ENCODE data around the gene PIP5K1B. TPM values are rescaled to one million over a fixed set of nuclear protein-coding genes. Genes with fewer than 3 reads are reported as not detected.
"Not testable (repeated sequence)": the region's sequence is repeated elsewhere in the genome, so short reads cannot be mapped to it uniquely, and the experiment has no call there.

Gene PIP5K1B
- 1 to 10 TPM; 2.3 to 3.1 TPM for total RNA-seq

- CTCF ChIA-PET, result no interaction called here
- POLR2A ChIA-PET, result no interaction called here
Measured at GRCh38 chr9:68704814-68705530, at the start of gene PIP5K1B. PIP5K1B (plus strand) TSS chr9:68705240; CDS start chr9:68822615, 117,375 bp downstream.

GRCh38 chr9:68664036-68664435 lies 41.0 kb upstream of the PIP5K1B start:
- POLR2A ChIA-PET, result no interaction called here
- CTCF ChIA-PET, result no interaction called here

DNA sequence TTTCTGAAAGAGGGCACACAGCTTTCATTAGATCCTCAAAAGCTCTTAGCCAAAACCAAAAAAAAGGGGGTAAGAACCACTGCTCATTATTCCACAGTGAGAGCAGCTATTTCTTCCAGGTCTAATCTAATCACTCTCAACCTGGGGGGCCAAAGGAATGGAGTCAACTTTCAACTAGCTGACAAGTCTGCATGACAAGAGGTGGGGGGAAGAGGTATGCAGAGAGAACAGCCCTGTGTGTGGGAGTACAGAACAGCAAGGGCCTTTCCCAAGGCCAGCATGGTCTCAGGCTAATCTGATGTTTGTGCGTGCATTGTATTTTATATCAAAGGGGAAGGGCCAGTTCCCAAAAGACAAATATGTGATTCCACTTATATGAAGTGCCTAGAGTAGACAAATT lies 36.9 kb upstream of the PIP5K1B start:
- ChIA-PET POLR2A (no interaction called here), CTCF (no interaction called here)

DNA sequence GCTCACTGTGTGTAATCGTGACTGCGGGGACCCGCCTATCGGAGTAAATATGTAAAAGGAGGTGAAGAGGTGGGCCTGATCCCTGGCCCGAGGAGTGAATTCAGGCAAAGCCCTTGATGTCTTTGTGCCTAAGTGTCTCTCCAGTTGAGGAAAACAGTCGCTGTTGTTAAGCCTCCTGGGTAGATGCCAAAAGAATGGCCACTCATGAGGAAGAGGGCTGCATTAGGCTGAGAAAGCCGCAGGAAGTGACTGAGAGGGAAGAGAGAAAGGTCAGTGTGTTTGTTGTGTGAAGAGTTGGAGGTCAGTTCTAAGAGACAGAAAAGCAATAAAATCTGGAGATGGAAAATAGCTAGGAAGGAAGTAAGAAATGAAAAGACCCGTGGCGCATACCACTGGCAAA lies 35.8 kb upstream of the PIP5K1B start:
- ChIA-PET CTCF (no interaction called here), POLR2A (no interaction called here)

DNA sequence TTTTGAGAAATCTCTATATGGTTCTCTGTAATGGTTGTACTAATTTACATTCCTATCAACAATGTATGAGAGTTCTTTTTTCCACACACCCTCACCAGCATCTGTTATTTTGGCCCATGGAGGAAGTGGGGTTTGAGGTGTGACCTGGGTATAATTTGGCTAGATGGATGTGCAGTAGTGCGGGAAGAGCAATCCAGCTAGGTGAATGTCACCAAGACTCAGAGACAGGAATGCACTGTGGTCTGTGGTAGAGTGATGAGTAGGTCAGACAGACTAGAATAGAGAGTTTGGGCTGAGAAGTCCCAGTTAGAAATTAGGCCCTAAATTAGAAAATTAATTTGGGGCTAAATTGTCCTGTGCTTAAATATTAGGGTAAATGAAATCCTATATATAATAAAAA lies 32.8 kb upstream of the PIP5K1B start:
- ChIA-PET POLR2A (no interaction called here), CTCF (no interaction called here)

DNA sequence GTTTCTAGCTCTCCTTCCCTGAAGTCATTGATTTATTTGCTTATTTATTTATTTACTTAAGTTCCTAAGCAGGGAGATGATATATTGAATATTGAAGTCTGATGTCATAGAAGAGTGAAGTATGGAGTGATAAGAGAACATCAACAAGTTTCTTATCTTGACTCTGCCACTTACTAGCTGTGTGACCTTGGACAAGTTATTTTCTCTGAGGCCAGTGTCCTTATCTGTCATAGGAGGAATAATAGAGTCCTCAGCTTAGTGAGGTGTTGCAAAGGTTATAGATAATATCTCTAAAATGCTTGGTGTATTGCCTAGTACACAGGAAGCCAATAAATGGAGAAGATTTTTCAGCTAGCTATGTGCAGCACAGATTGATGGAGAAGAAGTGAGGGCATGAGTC lies 32.4 kb upstream of the PIP5K1B start:
- CTCF ChIA-PET, result no interaction called here
- POLR2A ChIA-PET, result no interaction called here

DNA sequence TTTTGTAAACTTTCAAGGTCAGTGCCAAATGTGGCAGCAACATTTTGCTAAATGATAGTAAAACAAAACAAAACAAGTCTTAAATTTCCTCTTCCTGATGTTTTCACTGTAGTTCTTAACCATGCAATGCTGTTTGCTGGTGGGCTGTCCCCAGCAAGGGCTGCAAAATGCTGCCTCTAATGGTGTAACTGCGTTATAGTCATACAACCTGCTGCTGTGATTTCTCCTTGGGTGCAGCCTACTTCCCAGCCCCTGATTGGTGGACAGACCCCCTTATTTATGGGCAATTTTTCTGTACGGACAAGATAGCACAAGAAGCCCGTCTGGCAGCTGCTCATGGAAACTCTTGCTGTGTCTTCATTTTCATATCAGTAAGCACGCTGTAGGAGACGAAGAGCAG lies 26.6 kb upstream of the PIP5K1B start:
- POLR2A ChIA-PET, result no interaction called here
- CTCF ChIA-PET, result no interaction called here

- POLR2A ChIA-PET, result no interaction called here
- CTCF ChIA-PET, result no interaction called here
Measured at GRCh38 chr9:68683433-68683832, 21.6 kb upstream of the PIP5K1B start.

DNA sequence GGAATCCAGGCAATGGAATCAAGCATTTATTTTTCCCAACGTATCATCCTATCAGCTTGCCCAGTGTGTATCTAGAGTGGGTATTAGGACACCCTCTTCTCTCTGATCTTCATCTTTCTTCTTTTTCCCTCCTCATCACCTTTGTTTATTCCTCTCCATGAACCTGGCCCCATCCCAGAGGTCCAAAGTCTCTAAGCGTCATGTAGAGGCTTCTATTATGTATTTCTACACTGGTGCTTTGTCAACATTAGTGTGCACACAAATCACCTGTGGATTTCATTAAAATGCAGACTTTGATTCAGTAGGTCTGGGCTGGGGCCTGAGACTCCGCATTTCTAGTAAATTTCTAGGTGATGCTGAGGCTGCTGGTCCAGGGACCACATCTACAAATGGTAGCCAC lies 19.8 kb upstream of the PIP5K1B start:
- ChIA-PET CTCF (no interaction called here), POLR2A (no interaction called here)

- ChIA-PET CTCF (interaction anchor here (0.9 kb wide), 1 partner anchor 9 kb away, joined by 3 read pairs; no protein-coding TSS in a partner anchor), POLR2A (no interaction called here)
Measured at GRCh38 chr9:68685770-68686169, 19.3 kb upstream of the PIP5K1B start.

DNA sequence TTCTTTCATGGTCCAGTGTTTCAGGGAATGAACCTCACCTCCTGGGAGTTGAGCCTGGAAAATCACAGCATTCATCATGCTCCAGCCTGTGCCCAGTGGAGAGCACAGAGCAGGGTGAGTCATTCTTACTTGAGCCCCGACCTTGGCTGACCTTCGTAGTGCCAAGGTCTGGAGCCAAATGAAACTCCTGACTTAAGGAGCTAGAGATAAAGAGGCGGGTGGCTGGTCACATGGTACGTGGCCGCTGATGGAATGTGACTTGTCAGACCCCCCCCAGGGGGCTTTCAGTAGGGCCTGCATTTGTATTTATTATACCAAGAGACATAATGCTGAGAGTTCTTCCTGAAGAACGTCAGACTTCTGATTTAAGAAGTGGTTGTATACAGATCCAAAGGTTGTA lies 15.0 kb upstream of the PIP5K1B start:
- ChIA-PET POLR2A (no interaction called here), CTCF (no interaction called here)

- CTCF ChIA-PET, result no interaction called here
Measured at GRCh38 chr9:68692519-68692918, 12.5 kb upstream of the PIP5K1B start.

GRCh38 chr9:68694125-68694524 lies 10.9 kb upstream of the PIP5K1B start:
- ChIA-PET POLR2A (no interaction called here), CTCF (no interaction called here)

More at GRCh38 chr9:68692519-68692918, 12.5 kb upstream of the PIP5K1B start:
- POLR2A ChIA-PET, result no interaction called here

DNA sequence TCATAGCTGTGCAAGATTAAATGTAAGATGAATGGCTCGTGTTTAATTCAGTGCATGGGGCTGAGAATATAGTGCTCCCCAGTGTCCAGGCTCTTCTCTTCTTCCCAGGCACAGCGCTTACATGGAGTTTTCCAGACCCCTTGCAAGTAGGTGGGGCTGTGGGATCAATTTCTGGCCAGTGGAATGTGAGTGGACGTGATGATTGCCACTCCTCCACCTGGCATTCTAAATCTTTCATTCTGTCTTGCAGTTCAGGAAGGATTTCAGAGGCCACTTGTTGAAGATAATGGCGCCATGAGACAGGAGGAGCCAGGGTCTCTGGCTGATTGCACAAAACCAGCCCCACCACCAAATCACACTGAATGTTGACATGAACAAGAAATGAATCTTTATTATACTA lies 7.2 kb upstream of the PIP5K1B start:
- POLR2A ChIA-PET, result no interaction called here
- CTCF ChIA-PET, result no interaction called here

- CTCF ChIA-PET, result no interaction called here
- POLR2A ChIA-PET, result no interaction called here
Measured at GRCh38 chr9:68698943-68699509, 6.0 kb upstream of the PIP5K1B start.

DNA sequence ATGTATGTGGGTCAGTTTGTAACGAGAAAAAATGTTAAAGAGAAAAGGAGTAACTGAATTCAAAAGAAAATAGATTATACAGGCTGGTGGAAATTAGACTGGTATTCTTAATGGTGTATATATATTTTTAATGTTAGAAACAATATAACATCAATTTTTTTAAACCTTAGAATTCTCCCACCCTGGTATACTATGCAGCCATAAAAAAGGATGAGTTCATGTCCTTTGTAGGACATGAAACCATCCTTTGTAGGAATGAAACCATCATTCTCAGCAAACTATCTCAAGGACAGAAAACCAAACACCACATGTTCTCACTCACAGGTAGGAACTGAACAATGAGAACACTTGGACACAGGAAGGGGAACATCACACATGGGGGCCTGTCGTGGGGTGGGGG lies 5.4 kb upstream of the PIP5K1B start:
- POLR2A ChIA-PET, CTCF ChIA-PET: not testable (repeated sequence)

DNA sequence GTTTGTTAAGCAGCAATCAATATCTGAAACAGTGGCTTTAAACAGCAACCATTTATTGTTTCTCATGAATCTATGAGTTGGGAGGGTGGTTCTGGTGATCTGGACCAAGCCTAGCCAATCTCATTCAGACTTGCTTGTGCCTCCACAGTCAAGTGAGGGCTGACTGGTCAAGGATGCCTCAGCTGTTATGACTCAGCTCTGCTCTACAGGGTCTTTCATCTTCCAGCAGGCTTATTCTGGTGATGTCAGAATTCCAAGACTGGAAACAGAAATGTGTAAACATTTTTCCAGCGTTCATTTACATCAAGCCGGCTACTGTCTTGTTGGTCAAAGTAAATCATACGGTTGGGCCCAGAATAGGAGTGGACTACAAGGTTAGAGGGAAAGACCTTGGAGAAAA lies 2.5 kb upstream of the PIP5K1B start:
- POLR2A ChIA-PET, result no interaction called here
- CTCF ChIA-PET, result no interaction called here

GRCh38 chr9:68703672-68704071 lies 1.4 kb upstream of the PIP5K1B start:
- POLR2A ChIA-PET, result interaction anchor here (0.7 kb wide), 1 partner anchor 134 kb away, joined by 4 read pairs; no protein-coding TSS in a partner anchor
- CTCF ChIA-PET, result no interaction called here

- POLR2A ChIA-PET, result interaction anchor here (0.7 kb wide), 1 partner anchor 133 kb away, joined by 4 read pairs; no protein-coding TSS in a partner anchor
- CTCF ChIA-PET, result no interaction called here
Measured at GRCh38 chr9:68704498-68704813, 584 bp upstream of the PIP5K1B start.

DNA sequence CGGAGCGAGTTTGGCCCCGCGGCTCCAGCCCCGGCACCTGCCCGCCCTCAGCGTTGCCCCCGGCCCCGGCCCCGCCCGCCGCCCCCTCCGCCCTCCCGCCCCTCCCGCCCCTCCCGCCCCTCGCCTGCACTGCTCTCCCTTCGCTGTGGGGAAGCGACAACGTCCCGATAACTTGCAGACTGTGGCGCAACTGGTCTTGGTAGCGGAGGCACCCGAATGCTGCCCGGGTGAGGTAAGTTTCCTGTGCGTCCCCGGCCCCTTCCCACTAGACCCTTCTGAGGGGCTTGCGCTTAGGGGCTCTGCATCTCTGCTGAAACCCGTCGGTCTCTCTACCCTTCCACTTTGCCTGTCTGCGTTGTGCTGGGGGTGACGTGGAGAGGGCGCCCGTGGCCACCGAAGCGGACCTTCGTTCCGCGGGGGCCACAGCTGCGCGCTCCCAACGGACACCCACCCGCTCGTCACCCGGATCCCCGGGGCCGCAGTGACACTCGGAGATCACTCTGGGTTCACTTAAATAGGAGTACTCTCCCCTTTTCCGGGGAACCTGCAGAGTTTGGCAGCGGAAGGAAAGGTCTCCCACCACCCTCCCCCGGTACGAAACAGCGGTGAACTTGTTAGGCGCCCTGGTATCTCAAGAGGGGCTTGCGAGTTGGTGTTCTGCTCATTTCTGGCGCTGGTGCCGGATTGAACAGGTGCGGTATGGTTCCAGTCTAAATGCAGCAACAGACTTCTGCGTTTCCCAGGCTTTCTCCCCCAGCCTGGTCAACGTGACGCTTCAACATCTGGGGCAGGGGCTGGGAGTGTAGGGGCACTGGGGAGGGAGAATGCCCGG lies 707 bp downstream of the PIP5K1B start:
- CTCF ChIA-PET, result no interaction called here
- POLR2A ChIA-PET, result no interaction called here

GRCh38 chr9:68706363-68707201 lies 1.5 kb downstream of the PIP5K1B start:
- CTCF ChIA-PET, result no interaction called here
- POLR2A ChIA-PET, result no interaction called here

All from activated CD8-positive, alpha-beta memory T cell treated with anti-CD3 and anti-CD28 coated beads for 36 hours (primary cell).